Measurements from ENCODE around the gene MAP3K7. TPM values are rescaled to one million over a fixed set of nuclear protein-coding genes. Genes with fewer than 3 reads are reported as not detected.

Gene MAP3K7
- total and polyA plus RNA-seq, 4 donors, result 5.5 to 17.2 (median 11.5) TPM

- no peak for DNase-seq (ENCODE audit: low spot score)
- no peaks in the 10 kb centered on the region for H3K36me3 ChIP-seq (ENCODE audit: control insufficient read depth in 4 of 4, insufficient read depth in 3 of 4, low read depth in 1 of 4, low read length in 3 of 4)
Measured at GRCh38 chr6:90621581-90621980, 34.7 kb upstream of the MAP3K7 start.

GRCh38 chr6:90619221-90619620 lies 32.3 kb upstream of the MAP3K7 start:
- no peak for DNase-seq (ENCODE audit: low spot score)
- Histone ChIP-seq H3K9ac (ENCODE audit: low read depth in 1 of 2, low read length in 2 of 2) (no peak overlapping the region), H3K36me3 (ENCODE audit: control insufficient read depth in 4 of 4, insufficient read depth in 3 of 4, low read depth in 1 of 4, low read length in 3 of 4) (no peaks in the 10 kb centered on the region), H3K27me3 (ENCODE audit: control insufficient read depth in 4 of 4, insufficient read depth in 4 of 4, low read length in 3 of 4) (peaks cover 0 to 16% (median 1%) of the 10 kb centered on the region in 4 donors), H3K4me1 (ENCODE audit: control insufficient read depth in 4 of 4, insufficient read depth in 4 of 4, low read length in 3 of 4) (no peaks in the 10 kb centered on the region), H3K9me3 (ENCODE audit: control insufficient read depth in 4 of 4, low read length in 3 of 4) (no peaks in the 10 kb centered on the region), H3K27ac (ENCODE audit: low read depth in 1 of 2, low read length in 2 of 2) (no peak overlapping the region), H3K4me3 (ENCODE audit: low read depth in 1 of 3, low read length in 3 of 3) (no peak overlapping the region)
- 57% methylated on average over 2 of the region's 2 CpGs for WGBS
- TF ChIP-seq CTCF (IDR thresholded peaks at IDR 0.05; ENCODE audit: low read depth, low read length, missing input control) (no peak), ATF3 (IDR thresholded peaks at IDR 0.05) (no peak), RAD21 (IDR thresholded peaks at IDR 0.05) (no peak), YY1 (IDR thresholded peaks at IDR 0.05) (no peak)

More at GRCh38 chr6:90621581-90621980, 34.7 kb upstream of the MAP3K7 start:
- TF ChIP-seq EGR1 (IDR thresholded peaks at IDR 0.05; ENCODE audit: low read depth in 2 of 2) (no peak), RAD21 (IDR thresholded peaks at IDR 0.05) (no peak), NR2F2 (IDR thresholded peaks at IDR 0.05) (no peak), FOXA2 (IDR thresholded peaks at IDR 0.05) (no peak), TAF1 (conservative IDR thresholded peaks at IDR 0.05) (no peak), SP1 (IDR thresholded peaks at IDR 0.05) (no peak), RXRA (IDR thresholded peaks at IDR 0.05) (no peak), HNF4G (IDR thresholded peaks at IDR 0.05) (no peak)
- Histone ChIP-seq H3K9ac (ENCODE audit: low read depth in 1 of 2, low read length in 2 of 2) (no peak overlapping the region), H3K9me3 (ENCODE audit: control insufficient read depth in 4 of 4, low read length in 3 of 4) (no peaks in the 10 kb centered on the region), H3K27me3 (ENCODE audit: control insufficient read depth in 4 of 4, insufficient read depth in 4 of 4, low read length in 3 of 4) (peaks cover 0 to 16% (median 1%) of the 10 kb centered on the region in 4 donors), H3K4me1 (ENCODE audit: control insufficient read depth in 4 of 4, insufficient read depth in 4 of 4, low read length in 3 of 4) (no peaks in the 10 kb centered on the region), H3K27ac (ENCODE audit: low read depth in 1 of 2, low read length in 2 of 2) (no peak overlapping the region), H3K4me3 (ENCODE audit: low read depth in 1 of 3, low read length in 3 of 3) (no peak overlapping the region)
- WGBS, result 88% methylated on average over 2 of the region's 2 CpGs

- 40% methylated on average over 6 of the region's 6 CpGs for WGBS
- Histone ChIP-seq H3K27ac (ENCODE audit: low read depth in 1 of 2, low read length in 2 of 2) (no peak overlapping the region), H3K27me3 (ENCODE audit: control insufficient read depth in 4 of 4, insufficient read depth in 4 of 4, low read length in 3 of 4) (peaks cover 0 to 2% (median 0%) of the 10 kb centered on the region in 4 donors), H3K9me3 (ENCODE audit: control insufficient read depth in 4 of 4, low read length in 3 of 4) (no peaks in the 10 kb centered on the region), H3K9ac (ENCODE audit: low read depth in 1 of 2, low read length in 2 of 2) (no peak overlapping the region), H3K36me3 (ENCODE audit: control insufficient read depth in 4 of 4, insufficient read depth in 3 of 4, low read depth in 1 of 4, low read length in 3 of 4) (no peaks in the 10 kb centered on the region), H3K4me1 (ENCODE audit: control insufficient read depth in 4 of 4, insufficient read depth in 4 of 4, low read length in 3 of 4) (peaks cover 0 to 12% (median 11%) of the 10 kb centered on the region in 4 donors), H3K4me3 (ENCODE audit: low read depth in 1 of 3, low read length in 3 of 3) (no peak overlapping the region)
- DNase-seq (ENCODE audit: low spot score), result no peak
- no peak for TF ChIP-seq TAF1 (conservative IDR thresholded peaks at IDR 0.05)
- no peak for TF ChIP-seq CTCF (IDR thresholded peaks at IDR 0.05; ENCODE audit: low read depth, low read length, missing input control)
- no peak for TF ChIP-seq RAD21 (IDR thresholded peaks at IDR 0.05)
- TF ChIP-seq SP1 (IDR thresholded peaks at IDR 0.05), result no peak
- TF ChIP-seq RXRA (IDR thresholded peaks at IDR 0.05), result no peak
- no peak for TF ChIP-seq NR2F2 (IDR thresholded peaks at IDR 0.05)
- TF ChIP-seq ATF3 (IDR thresholded peaks at IDR 0.05), result no peak
- no peak for TF ChIP-seq HNF4A (conservative IDR thresholded peaks at IDR 0.05)
- no peak for TF ChIP-seq REST (IDR thresholded peaks at IDR 0.05)
- no peak for TF ChIP-seq EGR1 (IDR thresholded peaks at IDR 0.05; ENCODE audit: low read depth in 2 of 2)
- TF ChIP-seq YY1 (IDR thresholded peaks at IDR 0.05), result no peak
- no peak for TF ChIP-seq JUND (IDR thresholded peaks at IDR 0.05)
- no peak for TF ChIP-seq FOXA2 (IDR thresholded peaks at IDR 0.05)
Measured at GRCh38 chr6:90612313-90612680, 25.4 kb upstream of the MAP3K7 start.

Data from liver (tissue), 9 donors.